H9 (cell line): ENCODE data around the gene FAM161B. TPM values are rescaled to one million over a fixed set of nuclear protein-coding genes. Genes with fewer than 3 reads are reported as not detected.

Experiments
- DNase-seq: peaks from one replicate; pipeline ENCODE4 v3.0.0-alpha.2; 2017
- H2AFZ ChIP-seq: one replicate; pipeline ENCODE4 v1.6.1; 2013; ENCODE audit warnings: mild to moderate bottlenecking, low read length, control low read depth, moderate library complexity
- H2AK5ac ChIP-seq: 2 replicates; pipeline ENCODE4 v1.6.1; 2013; ENCODE audit warnings: low read length, control low read depth, mixed read lengths; ENCODE audit not compliant: insufficient read length
- H2BK120ac ChIP-seq: one replicate; pipeline ENCODE4 v1.6.1; 2013; ENCODE audit warnings: low read depth, mild to moderate bottlenecking, low read length, control low read depth, inconsistent platforms; ENCODE audit not compliant: poor library complexity, severe bottlenecking
- H2BK12ac ChIP-seq: 2 replicates; pipeline ENCODE4 v1.6.1; 2013; ENCODE audit warnings: low read length, control low read depth, mixed read lengths, low read depth; ENCODE audit not compliant: insufficient read length
- H2BK15ac ChIP-seq: 2 replicates; pipeline ENCODE4 v1.6.1; 2013; ENCODE audit warnings: low read depth, low read length, control low read depth
- H2BK20ac ChIP-seq: one replicate; pipeline ENCODE4 v1.6.1; 2013; ENCODE audit warnings: low read depth, mild to moderate bottlenecking, low read length, control low read depth, inconsistent platforms; ENCODE audit not compliant: poor library complexity, severe bottlenecking
- H2BK5ac ChIP-seq: 2 replicates; pipeline ENCODE4 v1.6.1; 2013; ENCODE audit warnings: low read length, control low read depth, mixed read lengths; ENCODE audit not compliant: insufficient read length
- H3K14ac ChIP-seq: 2 replicates; pipeline ENCODE4 v1.6.1; 2013; ENCODE audit warnings: low read length, control low read depth; ENCODE audit not compliant: insufficient read depth
- H3K18ac ChIP-seq: 2 replicates; pipeline ENCODE4 v1.6.1; 2013; ENCODE audit warnings: low read depth, mild to moderate bottlenecking, mixed read lengths, low read length, control low read depth; ENCODE audit not compliant: insufficient read length
- H3K23ac ChIP-seq: 2 replicates; pipeline ENCODE4 v1.6.1; 2013; ENCODE audit warnings: low read length, control low read depth, mixed read lengths, low read depth; ENCODE audit not compliant: insufficient read length
- H3K23me2 ChIP-seq: 2 replicates; pipeline ENCODE4 v1.6.1; 2013; ENCODE audit warnings: low read depth, mild to moderate bottlenecking, mixed read lengths, low read length, control low read depth; ENCODE audit not compliant: insufficient read length, poor library complexity, severe bottlenecking
- H3K27ac ChIP-seq: 2 replicates; pipeline ENCODE4 v1.5.1; 2013; ENCODE audit warnings: low read length, control low read depth, mixed read lengths, low read depth; ENCODE audit not compliant: insufficient read length
- H3K27me3 ChIP-seq: 2 replicates; pipeline ENCODE4 v1.6.1; 2013; ENCODE audit warnings: low read length, control low read depth, inconsistent platforms; ENCODE audit not compliant: insufficient read depth
- H3K4ac ChIP-seq: 2 replicates; pipeline ENCODE4 v1.6.1; 2013; ENCODE audit warnings: low read depth, mild to moderate bottlenecking, control low read depth, inconsistent platforms, low read length, moderate library complexity
- H3K4me1 ChIP-seq: 2 replicates; pipeline ENCODE4 v1.6.1; 2013; ENCODE audit warnings: low read length, control low read depth, inconsistent platforms; ENCODE audit not compliant: insufficient read depth
- H3K4me2 ChIP-seq: 2 replicates; pipeline ENCODE4 v1.6.1; 2013; ENCODE audit warnings: low read length, control low read depth, mixed read lengths; ENCODE audit not compliant: insufficient read length, insufficient read depth
- H3K56ac ChIP-seq: 2 replicates; pipeline ENCODE4 v1.6.1; 2013; ENCODE audit warnings: low read depth, mild to moderate bottlenecking, mixed read lengths, low read length, control low read depth; ENCODE audit not compliant: insufficient read length
- H3K79me1 ChIP-seq: 2 replicates; pipeline ENCODE4 v1.6.1; 2013; ENCODE audit warnings: low read depth, mild to moderate bottlenecking, moderate library complexity, low read length, control low read depth, inconsistent platforms; ENCODE audit not compliant: insufficient read depth, poor library complexity, severe bottlenecking
- H3K79me2 ChIP-seq: 2 replicates; pipeline ENCODE4 v1.6.1; 2013; ENCODE audit warnings: low read length, control low read depth, inconsistent platforms; ENCODE audit not compliant: insufficient read depth
- H3K9ac ChIP-seq: 2 replicates; pipeline ENCODE4 v1.6.1; 2013; ENCODE audit warnings: low read length, control low read depth, mixed read lengths; ENCODE audit not compliant: insufficient read length; ENCODE audit errors: extremely low read depth
- H3K9me3 ChIP-seq: one replicate; pipeline ENCODE4 v1.6.1; 2013; ENCODE audit warnings: low read depth, low read length, inconsistent platforms; ENCODE audit not compliant: control insufficient read depth
- H3T11ph ChIP-seq: one replicate; pipeline ENCODE4 v1.6.1; 2013; ENCODE audit warnings: mild to moderate bottlenecking, low read length, control low read depth, inconsistent platforms
- H4K20me1 ChIP-seq: one replicate; pipeline ENCODE4 v1.6.1; 2013; ENCODE audit not compliant: control insufficient read depth, insufficient read length, insufficient read depth
- H4K5ac ChIP-seq: 2 replicates; pipeline ENCODE4 v1.6.1; 2013; ENCODE audit warnings: low read depth, mild to moderate bottlenecking, mixed read lengths, low read length, control low read depth; ENCODE audit not compliant: insufficient read length
- H4K8ac ChIP-seq: replicated peaks from 2 replicates; pipeline ENCODE4 v1.6.1; 2013; ENCODE audit warnings: low read length, control low read depth, mixed read lengths, low read depth; ENCODE audit not compliant: insufficient read length
- H4K91ac ChIP-seq: 2 replicates; pipeline ENCODE4 v1.6.1; 2013; ENCODE audit warnings: low read depth, mild to moderate bottlenecking, moderate library complexity, mixed read lengths, low read length, control low read depth; ENCODE audit not compliant: insufficient read length
- H3K27ac Mint-ChIP-seq, 3 experiments: 2 replicates in 2 of 3; 3 replicates in 1 of 3; pipeline ENCODE4 v1.8.0; 2020 to 2021; ENCODE audit warnings: mixed read lengths in 3 of 3, mild to moderate bottlenecking in 1 of 3, moderate library complexity in 1 of 3
- H3K27me3 Mint-ChIP-seq: 2 replicates; pipeline ENCODE4 v1.8.0; 2021; ENCODE audit warnings: low read depth, mild to moderate bottlenecking, moderate library complexity, mixed read lengths
- H3K36me3 Mint-ChIP-seq, 3 experiments: 2 replicates in 2 of 3; 3 replicates in 1 of 3; pipeline ENCODE4 v1.8.0; 2020 to 2021; ENCODE audit warnings: low read depth in 3 of 3, mixed read lengths in 3 of 3; ENCODE audit not compliant: insufficient read depth in 1 of 3
- H3K4me1 Mint-ChIP-seq, 2 experiments: 2 replicates each; pipeline ENCODE4 v1.8.0; 2020; ENCODE audit warnings: mixed read lengths in 2 of 2
- H3K4me3 Mint-ChIP-seq, 2 experiments: 2 replicates in 1 of 2; 3 replicates in 1 of 2; pipeline ENCODE4 v1.8.0; 2020 to 2021; ENCODE audit warnings: mild to moderate bottlenecking in 2 of 2, mixed read lengths in 2 of 2, moderate library complexity in 1 of 2
- H3K9me3 Mint-ChIP-seq, 2 experiments: 2 replicates in 1 of 2; 3 replicates in 1 of 2; pipeline ENCODE4 v1.8.0; 2020; ENCODE audit warnings: mild to moderate bottlenecking in 2 of 2, mixed read lengths in 2 of 2, moderate library complexity in 1 of 2
- CTCF ChIP-seq: fragments of 200-600 bp; sonication (generic); conservative IDR thresholded peaks from 3 replicates; pipeline ENCODE4 v1.8.0; 2021; ENCODE audit warnings: antibody characterized with exemption, mild to moderate bottlenecking
- WGBS: extraction: QIAGEN DNeasy Blood & Tissue Kit; methylation state at CpG from one replicate; pipeline ENCODE4 v1.1.7; 2013; ENCODE audit warnings: missing lambda C conversion rate, low lambda C conversion rate, mixed read lengths; ENCODE audit not compliant: insufficient read length; ENCODE audit errors: extremely low coverage; 5-methylcytosine and 5-hydroxymethylcytosine counted together
- total RNA-seq: library from RNA; stranded (reverse); gene quantifications from 2 replicates; pipeline ENCODE4 v1.2.1, GENCODE V29; 2021

Gene FAM161B
- total RNA-seq, 1 experiment from 2014 or later, result 0.92 TPM

GRCh38 chr14:73942180-73942579, 7.7 kb downstream of the FAM161B start:
- no peak overlapping the region for H2BK15ac ChIP-seq
- H3K27me3 ChIP-seq, result no peaks in the 10 kb centered on the region
- H4K5ac ChIP-seq, result no peak overlapping the region
- Mint-ChIP-seq H3K27ac (no peak overlapping the region), H3K9me3 (no peaks in the 10 kb centered on the region), H3K27me3 (peaks cover 5% of the 10 kb centered on the region), H3K4me1 (no peaks in the 10 kb centered on the region), H3K36me3 (no peaks in the 10 kb centered on the region), H3K4me3 (no peak overlapping the region)
- no peak overlapping the region for H3K4ac ChIP-seq
- no peak overlapping the region for H3K27ac ChIP-seq
- no CpG with 5 or more reads among the region's 7 CpGs for WGBS
- DNase-seq, result peak; percentile 37
- H4K20me1 ChIP-seq, result no peaks in the 10 kb centered on the region
- H3K23ac ChIP-seq, result no peak overlapping the region
- no peak overlapping the region for H2BK12ac ChIP-seq
- H3K23me2 ChIP-seq, result no peaks in the 10 kb centered on the region
- no peak overlapping the region for H4K91ac ChIP-seq
- H3K9ac ChIP-seq, result no peak overlapping the region
- no peak overlapping the region for H2AK5ac ChIP-seq
- H3K14ac ChIP-seq, result no peak overlapping the region
- H3K9me3 ChIP-seq, result no peaks in the 10 kb centered on the region
- no peak overlapping the region for H3T11ph ChIP-seq
- H3K79me1 ChIP-seq, result no peaks in the 10 kb centered on the region
- H2BK120ac ChIP-seq, result no peak overlapping the region
- no peak overlapping the region for H4K8ac ChIP-seq
- H3K79me2 ChIP-seq, result no peaks in the 10 kb centered on the region
- no peak overlapping the region for H2BK5ac ChIP-seq
- H3K4me1 ChIP-seq, result no peaks in the 10 kb centered on the region
- H3K56ac ChIP-seq, result no peak overlapping the region
- no peak for TF ChIP-seq CTCF
- no peak overlapping the region for H2BK20ac ChIP-seq
- no peak overlapping the region for H3K4me2 ChIP-seq
- no peak overlapping the region for H2AFZ ChIP-seq
- H3K18ac ChIP-seq, result no peak overlapping the region
